AG04449 (cell line): ENCODE measurements around the gene THOC6.

Experiments used
- CTCF ChIA-PET: fragments of 350-600 bp; formaldehyde crosslinking; extraction: SDS; loops from one replicate; lab custom pipeline; 2021; ENCODE audit warnings: antibody characterized with exemption; lab: Yijun Ruan, JAX
- POLR2A ChIA-PET: fragments of 400-600, 350-600 bp; formaldehyde crosslinking; extraction: SDS; loops from one replicate; lab custom pipeline; 2020; ENCODE audit warnings: antibody characterized with exemption, inconsistent platforms; lab: Yijun Ruan, JAX
- DNase-seq: peaks from one replicate; pipeline ENCODE4 v3.0.0-alpha.2; 2010; ENCODE audit warnings: low read depth, low spot score
- H3K4me3 ChIP-seq: 2 replicates; pipeline ENCODE4 v1.5.1; 2011; ENCODE audit warnings: low read depth, mild to moderate bottlenecking, control low read depth, low read length
- CTCF ChIP-seq: IDR thresholded peaks from one replicate; pipeline ENCODE4 v1.5.1; 2011; ENCODE audit warnings: mild to moderate bottlenecking, moderate library complexity, low read length, control low read depth, inconsistent platforms; ENCODE audit not compliant: insufficient read depth; ENCODE audit errors: missing control alignments

THOC6 gene

GRCh38 chr16:3028716-3029319 lies 5.0 kb downstream of the THOC6 start:
- TF ChIP-seq CTCF, result no peak
- ChIA-PET CTCF (interaction anchor here (0.7 to 9.6 kb wide), 17 partner anchors 8 to 206 kb away, joined by 3 to 169 read pairs (median 4); partner anchors contain the start of genes BICDL2, CLDN6, HCFC1R1 and MMP25), POLR2A (interaction anchor here (0.6 to 1.4 kb wide), 3 partner anchors 8 to 106 kb away, joined by 3 to 6 read pairs (median 5); partner anchors contain the start of genes TNFRSF12A and ZNF213)
- DNase-seq, result no peak
- no peak overlapping the region for H3K4me3 ChIP-seq

- POLR2A ChIA-PET, result interaction anchor here (0.8 to 4.5 kb wide), 3 partner anchors 7 to 17 kb away, joined by 3 to 40 read pairs (median 6); partner anchors contain the start of genes CLDN9, HCFC1R1, THOC6 and TNFRSF12A
These were observed 5.8 kb downstream of the THOC6 start for GRCh38 chr16:3029491-3030221.

GRCh38 chr16:3030222-3031212 lies 6.7 kb downstream of the THOC6 start:
- no peak for TF ChIP-seq CTCF
- DNase-seq, result no peak
- ChIA-PET CTCF (interaction anchor here (0.6 to 9.6 kb wide), 19 partner anchors 10 to 226 kb away, joined by 3 to 169 read pairs (median 9); partner anchors contain the start of genes BICDL2, CLDN6, HCFC1R1 and MEFV), POLR2A (interaction anchor here (0.5 to 4.5 kb wide), 4 partner anchors 8 to 18 kb away, joined by 3 to 40 read pairs (median 5); partner anchors contain the start of genes CLDN9, HCFC1R1, THOC6 and TNFRSF12A)
- H3K4me3 ChIP-seq, result no peak overlapping the region

More at GRCh38 chr16:3029491-3030221, 5.8 kb downstream of the THOC6 start:
- no peak for DNase-seq
- no peak for TF ChIP-seq CTCF
- peak overlapping the region; percentile 25 for H3K4me3 ChIP-seq
- CTCF ChIA-PET, result interaction anchor here (0.7 to 9.6 kb wide), 12 partner anchors 9 to 205 kb away, joined by 3 to 169 read pairs (median 12); partner anchors contain the start of genes BICDL2, CLDN6, HCFC1R1 and MMP25

- no peak overlapping the region for H3K4me3 ChIP-seq
- ChIA-PET CTCF (interaction anchor here (1.0 to 9.6 kb wide), 16 partner anchors 9 to 136 kb away, joined by 3 to 169 read pairs (median 8); partner anchors contain the start of genes BICDL2, CLDN6, HCFC1R1 and MMP25), POLR2A (interaction anchor here (4.5 kb wide), 1 partner anchor 10 kb away, joined by 40 read pairs; the partner anchor contains the start of genes HCFC1R1, THOC6 and TNFRSF12A)
- no peak for DNase-seq
- no peak for TF ChIP-seq CTCF
These were observed 8.8 kb downstream of the THOC6 start for GRCh38 chr16:3032624-3033023.

- ChIA-PET POLR2A (interaction anchor here (1.7 kb wide), 1 partner anchor 13 kb away, joined by 9 read pairs; no protein-coding TSS in a partner anchor), CTCF (interaction anchor here (1.3 to 9.6 kb wide), 6 partner anchors 6 to 93 kb away, joined by 3 to 169 read pairs (median 26); partner anchors contain the start of genes BICDL2 and MMP25)
- no peak for DNase-seq
- TF ChIP-seq CTCF, result no peak
- no peak overlapping the region for H3K4me3 ChIP-seq
These were observed 11.6 kb downstream of the THOC6 start for GRCh38 chr16:3035289-3035971.
